Myocyte (in vitro differentiated cells): ENCODE data around the gene ARHGAP8. TPM values are rescaled to one million over a fixed set of nuclear protein-coding genes. Genes with fewer than 3 reads are reported as not detected.
A peak's percentile ranks its signal among the peaks of the same experiment; 100 is the strongest.
"Not testable (repeated sequence)": the region's sequence is repeated elsewhere in the genome, so short reads cannot be mapped to it uniquely, and the experiment has no call there.

Source experiments
- DNase-seq: peaks from one replicate; pipeline ENCODE4 v3.0.0-alpha.2; 2012; ENCODE audit warnings: low read depth
- total RNA-seq: library from RNA; depleted of rRNA; stranded (reverse); fragments of >200 nt; gene quantifications from 2 replicates; pipeline ENCODE4 v1.2.3, GENCODE V29; 2014

ARHGAP8 gene
- total RNA-seq, 1 donor from 2014 or later: 0.13 TPM

GRCh38 chr22:44739024-44739423 is 13.4 kb upstream of the ARHGAP8 start:
- DNase-seq: no peak

GRCh38 chr22:44739666-44740065 is 12.7 kb upstream of the ARHGAP8 start:
- DNase-seq: not testable (repeated sequence)

- DNase-seq: no peak
Measured at GRCh38 chr22:44740307-44740706, 12.1 kb upstream of the ARHGAP8 start.

GRCh38 chr22:44741929-44742328 is 10.4 kb upstream of the ARHGAP8 start:
- DNase-seq: no peak

GRCh38 chr22:44743247-44743646 is 9.1 kb upstream of the ARHGAP8 start:
- DNase-seq: no peak

GRCh38 chr22:44743804-44744211 is 8.6 kb upstream of the ARHGAP8 start:
- no peak for DNase-seq

- no peak for DNase-seq
Measured at GRCh38 chr22:44745853-44746789, 6.3 kb upstream of the ARHGAP8 start.

- not testable (repeated sequence) for DNase-seq
Measured at GRCh38 chr22:44747784-44748127, 4.6 kb upstream of the ARHGAP8 start.

- no peak for DNase-seq
Measured at GRCh38 chr22:44748524-44748923, 3.9 kb upstream of the ARHGAP8 start.

- DNase-seq: no peak
Measured at GRCh38 chr22:44750481-44750880, 1.9 kb upstream of the ARHGAP8 start.

GRCh38 chr22:44753189-44754042 is 1.0 kb downstream of the ARHGAP8 start:
- DNase-seq: peak; percentile 36

GRCh38 chr22:44754998-44755397 is 2.6 kb downstream of the ARHGAP8 start:
- DNase-seq: no peak

GRCh38 chr22:44755417-44755816 is 3.0 kb downstream of the ARHGAP8 start:
- no peak for DNase-seq

- no peak for DNase-seq
Measured at GRCh38 chr22:44755956-44756361, 3.6 kb downstream of the ARHGAP8 start.

- peak; percentile 53 for DNase-seq
Measured at GRCh38 chr22:44758344-44758973, 6.1 kb downstream of the ARHGAP8 start.

- DNase-seq: no peak
Measured at GRCh38 chr22:44759001-44759400, 6.6 kb downstream of the ARHGAP8 start.

GRCh38 chr22:44759430-44760310 is 7.3 kb downstream of the ARHGAP8 start:
- no peak for DNase-seq

GRCh38 chr22:44760476-44760875 is 8.1 kb downstream of the ARHGAP8 start:
- no peak for DNase-seq

GRCh38 chr22:44761025-44761424 is 8.7 kb downstream of the ARHGAP8 start:
- DNase-seq: no peak

- no peak for DNase-seq
Measured at GRCh38 chr22:44764373-44764772, 12.0 kb downstream of the ARHGAP8 start.

- DNase-seq: no peak
Measured at GRCh38 chr22:44764974-44765373, 12.6 kb downstream of the ARHGAP8 start.
